Esophagus squamous epithelium (tissue), 5 donors: ENCODE data around the gene NHERF2. TPM values are rescaled to one million over a fixed set of nuclear protein-coding genes. Genes with fewer than 3 reads are reported as not detected.

Experiments
- DNase-seq: peaks from one replicate; lab custom pipeline; 2025; lab: John Stamatoyannopoulos, UW
- H3K27ac ChIP-seq, 4 donors: fragments of 200-600 bp; sonication (generic); one replicate each; pipeline ENCODE4 v1.5.1; 2016 to 2019; ENCODE audit warnings: mild to moderate bottlenecking in 1 of 4
- H3K27me3 ChIP-seq, 4 donors: fragments of 200-600 bp; sonication (generic); 1 replicate in 3 of 4; 2 replicates in 1 of 4; pipeline versions ENCODE4 v1.5.1 to v1.6.0; 2017 to 2021; ENCODE audit warnings: antibody characterized with exemption in 1 of 4
- H3K36me3 ChIP-seq, 3 donors: fragments of 200-600 bp; sonication (generic); one replicate each; pipeline ENCODE4 v1.5.1; 2016 to 2019
- H3K4me1 ChIP-seq, 3 donors: fragments of 200-600 bp; sonication (generic); one replicate each; pipeline ENCODE4 v1.5.1; 2017 to 2019
- H3K4me3 ChIP-seq, 4 donors: fragments of 200-600 bp; sonication (generic); 1 replicate in 3 of 4; 2 replicates in 1 of 4; pipeline ENCODE4 v1.5.1; 2016 to 2019; ENCODE audit warnings: mild to moderate bottlenecking in 2 of 4, moderate library complexity in 1 of 4
- H3K9me3 ChIP-seq, 3 donors: fragments of 200-600 bp; sonication (generic); one replicate each; pipeline ENCODE4 v1.5.1; 2016 to 2019
- POLR2A ChIP-seq, 4 donors: fragments of 450-650 bp; IDR thresholded peaks; one replicate each; pipeline ENCODE4 v1.6.1; 2017; ENCODE audit warnings: antibody characterized with exemption in 4 of 4, mild to moderate bottlenecking in 4 of 4, moderate library complexity in 3 of 4
- WGBS, 2 donors: methylation state at CpG; one replicate each; pipeline ENCODE4 v1.1.5; 2018; 5-methylcytosine and 5-hydroxymethylcytosine counted together
- intact Hi-C: fragments of 100-400 bp; cut with DNase I; formaldehyde crosslinking; loops from one replicate; pipeline ENCODE4 v1.15.0; 2022
- total RNA-seq, 4 donors: library from RNA; depleted of rRNA; stranded (reverse); fragments of >200 nt; gene quantifications; one replicate each; pipeline ENCODE4 v1.1.0, GENCODE V29; 2016
- TF ChIP-seq, protein P1 (sequence below), 6 experiments: fragments of 450-650 bp in 4 of 6; fragments of 200-600 bp in 2 of 6; sonication (generic) in 2 of 6; IDR thresholded peaks; one replicate each; pipeline ENCODE4 v1.5.1; 2016 to 2019; ENCODE audit warnings: antibody characterized with exemption in 6 of 6, mild to moderate bottlenecking in 4 of 6, moderate library complexity in 4 of 6
- donor health status: DM: yes; HTN: yes; CAD: no.

Gene NHERF2
- total RNA-seq, 4 donors from 2014 or later, result 11.6 to 31.7 (median 16.5) TPM

DNA sequence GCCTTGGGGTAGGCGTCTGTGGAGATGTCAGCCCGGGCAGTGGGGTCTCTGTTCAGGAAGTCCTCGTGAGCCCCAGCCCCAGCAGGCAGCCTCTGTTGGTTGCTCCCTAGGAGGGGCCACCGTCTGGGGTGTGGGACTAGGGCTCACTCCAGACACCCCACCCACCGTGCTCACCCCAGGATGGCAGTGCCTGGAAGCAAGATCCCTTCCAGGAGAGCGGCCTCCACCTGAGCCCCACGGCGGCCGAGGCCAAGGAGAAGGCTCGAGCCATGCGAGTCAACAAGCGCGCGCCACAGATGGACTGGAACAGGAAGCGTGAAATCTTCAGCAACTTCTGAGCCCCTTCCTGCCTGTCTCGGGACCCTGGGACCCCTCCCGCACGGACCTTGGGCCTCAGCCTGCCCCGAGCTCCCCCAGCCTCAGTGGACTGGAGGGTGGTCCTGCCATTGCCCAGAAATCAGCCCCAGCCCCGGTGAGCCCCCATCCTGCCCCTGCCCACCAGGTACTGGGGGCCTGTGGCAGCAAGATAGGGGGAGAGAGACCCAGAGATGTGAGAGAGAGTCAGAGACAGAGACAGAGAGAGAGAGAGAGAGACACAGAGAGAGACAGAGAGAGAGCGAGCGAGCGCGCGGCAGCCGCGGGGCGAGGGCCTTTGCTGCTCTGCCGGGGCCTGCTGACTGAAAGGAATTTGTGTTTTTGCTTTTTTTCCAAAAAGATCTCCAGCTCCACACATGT, 11.1 kb downstream of the NHERF2 start:
- intact Hi-C loops, result no loop called here
- Histone ChIP-seq H3K27ac (peak overlapping the region; percentile 48 to 92 (median 85)), H3K9me3 (no peaks in the 10 kb centered on the region), H3K36me3 (peaks cover 0 to 5% (median 0%) of the 10 kb centered on the region in 3 donors), H3K4me1 (peaks cover 60 to 97% (median 80%) of the 10 kb centered on the region in 3 donors), H3K27me3 (no peaks in the 10 kb centered on the region), H3K4me3 (peak overlapping the region in 1 of 4 donors; percentile 21)
- WGBS, 2 donors, result 86 to 88% methylated on average over 9 to 14 of the region's 29 CpGs
- DNase-seq, result no peak
- TF ChIP-seq, protein P1, sequence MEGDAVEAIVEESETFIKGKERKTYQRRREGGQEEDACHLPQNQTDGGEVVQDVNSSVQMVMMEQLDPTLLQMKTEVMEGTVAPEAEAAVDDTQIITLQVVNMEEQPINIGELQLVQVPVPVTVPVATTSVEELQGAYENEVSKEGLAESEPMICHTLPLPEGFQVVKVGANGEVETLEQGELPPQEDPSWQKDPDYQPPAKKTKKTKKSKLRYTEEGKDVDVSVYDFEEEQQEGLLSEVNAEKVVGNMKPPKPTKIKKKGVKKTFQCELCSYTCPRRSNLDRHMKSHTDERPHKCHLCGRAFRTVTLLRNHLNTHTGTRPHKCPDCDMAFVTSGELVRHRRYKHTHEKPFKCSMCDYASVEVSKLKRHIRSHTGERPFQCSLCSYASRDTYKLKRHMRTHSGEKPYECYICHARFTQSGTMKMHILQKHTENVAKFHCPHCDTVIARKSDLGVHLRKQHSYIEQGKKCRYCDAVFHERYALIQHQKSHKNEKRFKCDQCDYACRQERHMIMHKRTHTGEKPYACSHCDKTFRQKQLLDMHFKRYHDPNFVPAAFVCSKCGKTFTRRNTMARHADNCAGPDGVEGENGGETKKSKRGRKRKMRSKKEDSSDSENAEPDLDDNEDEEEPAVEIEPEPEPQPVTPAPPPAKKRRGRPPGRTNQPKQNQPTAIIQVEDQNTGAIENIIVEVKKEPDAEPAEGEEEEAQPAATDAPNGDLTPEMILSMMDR (IDR thresholded peaks at IDR 0.05), result no peak
- no peak for TF ChIP-seq POLR2A (IDR thresholded peaks at IDR 0.05)

DNA sequence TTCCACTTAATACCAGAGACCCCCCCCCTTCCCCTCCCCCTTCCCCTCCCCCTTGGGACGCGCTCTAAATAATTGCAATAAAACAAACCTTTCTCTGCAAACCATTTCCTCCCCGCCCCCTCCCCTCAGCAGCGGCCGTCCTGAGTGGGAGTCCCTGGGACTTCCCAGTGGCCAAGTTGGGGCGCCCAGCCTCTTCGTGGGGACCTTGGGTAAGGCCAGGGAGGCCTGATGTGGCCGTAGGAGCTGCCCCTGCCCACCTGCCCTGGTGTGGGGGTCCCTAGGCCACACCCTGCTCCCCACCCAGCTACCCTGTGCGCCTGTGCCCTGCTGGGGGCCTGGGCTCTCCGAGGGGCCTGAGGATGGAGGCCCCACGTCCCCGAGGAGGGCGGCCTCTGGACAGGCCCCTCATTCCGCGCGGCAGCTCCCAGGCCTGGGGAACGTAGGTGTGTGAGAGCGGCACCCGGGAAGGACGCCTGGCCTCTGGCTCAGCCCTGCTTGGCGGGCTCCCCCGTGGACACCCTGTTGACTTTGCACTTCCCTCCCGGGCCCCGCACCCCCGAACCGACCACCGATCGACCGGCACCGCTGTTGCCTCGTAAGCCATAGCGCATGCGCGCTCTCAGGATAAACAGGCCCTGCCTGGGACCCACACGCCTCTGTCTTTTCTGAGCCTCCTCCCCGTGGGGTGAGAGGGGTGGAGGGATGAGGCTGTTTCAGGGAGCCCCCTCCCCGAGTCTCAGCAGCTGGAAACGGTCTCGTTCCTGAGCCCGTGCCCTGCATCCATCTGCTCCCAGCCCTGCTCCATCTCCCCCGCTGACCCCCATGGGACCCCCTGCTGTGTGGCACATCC, 11.9 kb downstream of the NHERF2 start:
- peak overlapping the region; percentile 64 to 92 (median 85) for H3K27ac ChIP-seq
- H3K36me3 ChIP-seq, result peaks cover 0 to 12% (median 0%) of the 10 kb centered on the region in 3 donors
- H3K4me3 ChIP-seq, result peak overlapping the region in 2 of 4 donors; percentile 16 to 21
- H3K4me1 ChIP-seq, result peaks cover 54 to 97% (median 81%) of the 10 kb centered on the region in 3 donors
- TF ChIP-seq, protein P1 (IDR thresholded peaks at IDR 0.05), result no peak
- no peak for TF ChIP-seq POLR2A (IDR thresholded peaks at IDR 0.05)
- H3K9me3 ChIP-seq, result no peaks in the 10 kb centered on the region
- 64 to 85% methylated on average over 10 to 20 of the region's 41 CpGs for WGBS, 2 donors
- intact Hi-C loops, result no loop called here
- no peaks in the 10 kb centered on the region for H3K27me3 ChIP-seq
- no peak for DNase-seq

DNA sequence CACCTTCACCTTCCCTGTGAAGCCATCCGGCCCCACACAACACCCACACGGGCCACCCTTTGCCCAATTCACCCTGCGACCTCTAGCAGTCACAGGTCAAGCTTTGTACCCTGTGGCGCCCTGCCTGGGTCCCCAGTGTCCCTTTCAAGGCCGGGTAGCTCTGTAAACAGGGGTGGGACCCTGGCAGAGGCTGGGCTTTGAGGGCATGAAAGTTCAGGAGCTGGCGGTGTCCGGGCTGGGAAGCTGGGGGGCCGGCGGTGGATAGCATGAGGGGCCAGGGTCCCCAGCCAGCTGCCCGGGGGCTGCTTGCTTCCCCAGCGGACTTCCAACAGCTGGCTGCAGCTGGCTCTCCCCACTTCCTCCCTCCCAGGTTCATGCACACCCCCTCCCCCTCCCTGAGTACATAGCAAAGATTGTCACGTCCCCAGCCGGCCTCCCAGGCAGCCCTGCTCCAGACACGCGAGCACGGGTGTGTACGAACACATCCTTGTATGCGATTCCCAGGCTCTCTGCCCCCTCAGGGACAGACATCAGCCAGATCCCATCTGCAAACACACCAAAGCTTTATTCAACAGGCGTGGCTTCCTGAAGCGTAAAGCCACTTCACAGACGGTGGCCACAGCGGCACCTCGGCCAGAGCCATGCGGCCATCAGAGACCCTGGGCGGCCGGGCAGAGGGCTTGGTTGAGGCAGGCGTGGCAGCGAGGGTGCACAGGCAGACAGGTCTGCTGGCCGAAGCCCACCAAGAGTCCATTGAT, 12.8 kb downstream of the NHERF2 start:
- DNase-seq, result no peak
- intact Hi-C loops, result no loop called here
- H3K27me3 ChIP-seq, result no peaks in the 10 kb centered on the region
- peak overlapping the region; percentile 75 to 92 (median 85) for H3K27ac ChIP-seq
- no peaks in the 10 kb centered on the region for H3K9me3 ChIP-seq
- WGBS, 2 donors, result 56 to 62% methylated on average over 3 to 4 of the region's 29 CpGs
- peaks cover 53 to 100% (median 85%) of the 10 kb centered on the region in 3 donors for H3K4me1 ChIP-seq
- H3K4me3 ChIP-seq, result peak overlapping the region in 1 of 4 donors; percentile 10
- peaks cover 0 to 18% (median 0%) of the 10 kb centered on the region in 3 donors for H3K36me3 ChIP-seq
- TF ChIP-seq POLR2A (IDR thresholded peaks at IDR 0.05), result peak in 1 of 4 donors; percentile 11
- TF ChIP-seq, protein P1 (IDR thresholded peaks at IDR 0.05), result no peak

DNA sequence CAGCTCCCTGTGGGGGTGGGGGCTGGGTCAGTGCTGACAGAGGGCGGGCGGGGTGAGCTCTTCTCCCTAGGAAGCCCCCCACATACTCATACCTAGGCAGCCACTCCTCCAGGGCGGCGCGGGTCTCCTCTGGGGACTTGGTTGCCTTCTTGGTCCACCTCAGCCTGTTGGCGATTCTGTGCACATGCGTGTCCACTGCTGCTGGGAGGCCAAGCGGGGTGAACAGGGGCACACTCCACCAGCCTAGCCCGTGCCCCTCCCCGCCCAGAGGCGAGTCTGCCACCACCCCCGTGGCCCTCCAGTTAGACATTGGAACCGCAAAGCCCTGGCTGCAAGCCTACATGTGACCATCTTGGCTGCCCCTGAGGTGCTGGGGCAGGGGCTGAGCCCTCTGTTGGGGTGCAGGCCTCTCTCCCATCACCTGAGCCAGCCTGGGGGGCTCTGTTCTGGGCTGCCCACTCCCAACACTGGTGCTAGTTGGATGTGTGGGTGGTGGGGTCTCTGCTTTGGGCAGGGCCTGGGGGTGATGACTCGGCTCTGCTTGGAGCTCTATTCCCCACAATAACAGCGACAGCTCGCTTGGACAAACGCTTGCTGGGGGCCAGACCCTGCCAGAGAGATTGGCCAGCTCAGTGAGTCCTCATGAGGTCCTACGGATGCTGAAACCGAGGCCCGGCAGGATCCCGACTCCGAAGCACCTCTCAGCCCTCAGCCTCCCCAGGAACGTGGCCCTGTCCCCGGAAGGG, 13.5 kb downstream of the NHERF2 start:
- peaks cover 48 to 100% (median 80%) of the 10 kb centered on the region in 3 donors for H3K4me1 ChIP-seq

More for the DNA sequence above, 13.5 kb downstream of the NHERF2 start:
- Histone ChIP-seq H3K27me3 (no peaks in the 10 kb centered on the region), H3K9me3 (no peaks in the 10 kb centered on the region), H3K36me3 (peaks cover 0 to 19% (median 0%) of the 10 kb centered on the region in 3 donors), H3K4me3 (no peak overlapping the region), H3K27ac (peak overlapping the region; percentile 75 to 92 (median 85))
- no peak for DNase-seq
- TF ChIP-seq POLR2A (IDR thresholded peaks at IDR 0.05), result no peak
- TF ChIP-seq, protein P1 (IDR thresholded peaks at IDR 0.05), result no peak
- intact Hi-C loops, result no loop called here
- 80 to 100% methylated on average over 1 to 2 of the region's 24 CpGs for WGBS, 2 donors
